Thyroid gland (tissue), 4 donors: ENCODE results near the gene TMEM144. TPM values are rescaled to one million over a fixed set of nuclear protein-coding genes. Genes with fewer than 3 reads are reported as not detected.

Experiments
- DNase-seq, 2 donors: peaks; one replicate each; pipeline ENCODE4 v3.0.0-alpha.2; 2019
- H3K27ac ChIP-seq, 3 donors: fragments of 200-600 bp; sonication (generic); 1 replicate in 2 of 3; 2 replicates in 1 of 3; pipeline ENCODE4 v1.5.1; 2016 to 2019; ENCODE audit warnings: mild to moderate bottlenecking in 1 of 3, moderate library complexity in 1 of 3
- H3K27me3 ChIP-seq: fragments of 200-600 bp; sonication (generic); one replicate; pipeline ENCODE4 v1.5.1; 2019
- H3K36me3 ChIP-seq, 2 donors: fragments of 200-600 bp; sonication (generic); one replicate each; pipeline ENCODE4 v1.5.1; 2016 to 2019
- H3K4me1 ChIP-seq, 2 donors: fragments of 200-600 bp; sonication (generic); one replicate each; pipeline ENCODE4 v1.5.1; 2017 to 2019
- H3K4me3 ChIP-seq, 3 donors: fragments of 200-600 bp; sonication (generic); replicated peaks in 1 of 3; 1 replicate in 2 of 3; 2 replicates in 1 of 3; pipeline ENCODE4 v1.5.1; 2016; ENCODE audit warnings: mild to moderate bottlenecking in 1 of 3
- H3K9me3 ChIP-seq: fragments of 200-600 bp; sonication (generic); one replicate; pipeline ENCODE4 v1.5.1; 2017
- POLR2A ChIP-seq, 2 donors: fragments of 450-650 bp; IDR thresholded peaks; one replicate each; pipeline ENCODE4 v1.6.1; 2017; ENCODE audit warnings: antibody characterized with exemption in 2 of 2, mild to moderate bottlenecking in 2 of 2, moderate library complexity in 1 of 2
- WGBS, 2 donors: methylation state at CpG; one replicate each; pipeline ENCODE4 v1.1.5; 2017; 5-methylcytosine and 5-hydroxymethylcytosine counted together
- intact Hi-C: fragments of 100-400 bp; cut with DNase I; formaldehyde crosslinking; loops from one replicate; pipeline ENCODE4 v1.15.1; 2023
- total RNA-seq, 4 donors: library from RNA; depleted of rRNA; stranded (reverse); fragments of >200 nt; gene quantifications; one replicate each; pipeline ENCODE4 v1.2.3, GENCODE V29; 2016
- TF ChIP-seq, protein P1 (sequence below), 6 experiments: fragments of 200-600 bp in 3 of 6; fragments of 450-650 bp in 3 of 6; sonication (generic) in 3 of 6; IDR thresholded peaks; one replicate each; pipeline ENCODE4 v1.5.1; 2016 to 2019; ENCODE audit warnings: antibody characterized with exemption in 6 of 6, mild to moderate bottlenecking in 2 of 6, inconsistent platforms in 1 of 6, moderate library complexity in 1 of 6

Gene TMEM144
- total RNA-seq, 4 donors from 2014 or later: 22.1 to 34.9 (median 29.6) TPM

DNA sequence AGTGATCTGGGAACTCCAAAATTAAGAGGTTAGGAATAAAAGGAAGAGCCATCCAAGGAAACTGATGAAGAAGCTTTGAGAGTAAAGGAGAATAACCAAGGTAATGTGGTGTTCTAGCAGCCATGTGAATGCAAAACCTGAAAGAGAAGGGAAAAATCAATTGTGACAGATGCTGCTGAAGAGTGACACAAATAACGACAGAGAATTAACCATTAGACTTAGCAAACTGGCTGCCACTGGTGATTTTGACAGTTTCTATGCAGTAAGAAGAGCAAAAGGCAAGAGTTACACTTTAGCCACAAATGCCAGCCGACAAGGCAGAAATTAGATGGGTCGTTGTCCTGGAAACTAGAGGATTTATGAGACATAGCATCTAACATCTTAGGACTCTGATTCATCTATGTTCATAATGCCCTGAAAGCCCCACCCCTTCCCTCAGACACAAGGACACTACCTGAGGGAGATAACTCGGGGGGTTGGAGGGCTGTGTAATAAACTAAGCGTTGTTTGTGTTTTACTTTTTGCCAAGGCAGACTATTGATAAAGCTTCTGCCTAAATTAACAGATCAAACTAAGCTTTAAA is 13.0 kb upstream of the TMEM144 start:
- TF ChIP-seq, protein P1, sequence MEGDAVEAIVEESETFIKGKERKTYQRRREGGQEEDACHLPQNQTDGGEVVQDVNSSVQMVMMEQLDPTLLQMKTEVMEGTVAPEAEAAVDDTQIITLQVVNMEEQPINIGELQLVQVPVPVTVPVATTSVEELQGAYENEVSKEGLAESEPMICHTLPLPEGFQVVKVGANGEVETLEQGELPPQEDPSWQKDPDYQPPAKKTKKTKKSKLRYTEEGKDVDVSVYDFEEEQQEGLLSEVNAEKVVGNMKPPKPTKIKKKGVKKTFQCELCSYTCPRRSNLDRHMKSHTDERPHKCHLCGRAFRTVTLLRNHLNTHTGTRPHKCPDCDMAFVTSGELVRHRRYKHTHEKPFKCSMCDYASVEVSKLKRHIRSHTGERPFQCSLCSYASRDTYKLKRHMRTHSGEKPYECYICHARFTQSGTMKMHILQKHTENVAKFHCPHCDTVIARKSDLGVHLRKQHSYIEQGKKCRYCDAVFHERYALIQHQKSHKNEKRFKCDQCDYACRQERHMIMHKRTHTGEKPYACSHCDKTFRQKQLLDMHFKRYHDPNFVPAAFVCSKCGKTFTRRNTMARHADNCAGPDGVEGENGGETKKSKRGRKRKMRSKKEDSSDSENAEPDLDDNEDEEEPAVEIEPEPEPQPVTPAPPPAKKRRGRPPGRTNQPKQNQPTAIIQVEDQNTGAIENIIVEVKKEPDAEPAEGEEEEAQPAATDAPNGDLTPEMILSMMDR (IDR thresholded peaks at IDR 0.05): no peak
- no peak for TF ChIP-seq POLR2A (IDR thresholded peaks at IDR 0.05)
- no peak overlapping the region for H3K27ac ChIP-seq
- no peak overlapping the region for H3K4me3 ChIP-seq
- peaks cover 3 to 8% of the 10 kb centered on the region in 2 donors for H3K4me1 ChIP-seq
- no peak for DNase-seq
- no peaks in the 10 kb centered on the region for H3K36me3 ChIP-seq
- WGBS, 2 donors: 88 to 89% methylated on average over 5 of the region's 5 CpGs
- intact Hi-C loops: loop anchor here (10.0 kb wide), 1 partner anchor 58 kb away; no protein-coding TSS in a partner anchor
- no peaks in the 10 kb centered on the region for H3K27me3 ChIP-seq
- no peaks in the 10 kb centered on the region for H3K9me3 ChIP-seq

DNA sequence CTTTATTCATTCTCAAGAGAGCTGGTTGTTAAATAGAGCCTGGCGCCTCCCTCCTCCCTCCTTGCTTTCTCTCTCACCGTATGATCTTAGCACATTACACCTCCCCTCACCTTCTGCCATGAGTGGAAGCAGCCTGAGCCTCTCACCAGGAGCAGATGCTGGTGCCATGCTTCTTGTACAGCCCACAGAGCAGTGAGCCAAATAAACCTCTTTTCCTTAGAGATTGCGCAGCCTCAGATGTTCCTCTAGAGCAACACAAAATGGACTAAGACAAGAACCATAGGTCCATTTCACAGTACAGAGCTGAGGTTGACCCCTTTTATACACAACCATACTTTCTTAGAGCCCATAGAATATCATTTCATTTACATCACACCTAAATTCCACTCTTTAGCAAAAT is 10.1 kb upstream of the TMEM144 start:
- Histone ChIP-seq H3K4me1 (no peaks in the 10 kb centered on the region), H3K9me3 (no peaks in the 10 kb centered on the region), H3K27me3 (no peaks in the 10 kb centered on the region), H3K36me3 (no peaks in the 10 kb centered on the region), H3K4me3 (no peak overlapping the region), H3K27ac (no peak overlapping the region)
- WGBS, 2 donors: 91 to 92% methylated on average over 3 of the region's 3 CpGs
- DNase-seq: no peak
- intact Hi-C loops: no loop called here
- TF ChIP-seq POLR2A (IDR thresholded peaks at IDR 0.05): no peak
- TF ChIP-seq, protein P1 (IDR thresholded peaks at IDR 0.05): no peak

DNA sequence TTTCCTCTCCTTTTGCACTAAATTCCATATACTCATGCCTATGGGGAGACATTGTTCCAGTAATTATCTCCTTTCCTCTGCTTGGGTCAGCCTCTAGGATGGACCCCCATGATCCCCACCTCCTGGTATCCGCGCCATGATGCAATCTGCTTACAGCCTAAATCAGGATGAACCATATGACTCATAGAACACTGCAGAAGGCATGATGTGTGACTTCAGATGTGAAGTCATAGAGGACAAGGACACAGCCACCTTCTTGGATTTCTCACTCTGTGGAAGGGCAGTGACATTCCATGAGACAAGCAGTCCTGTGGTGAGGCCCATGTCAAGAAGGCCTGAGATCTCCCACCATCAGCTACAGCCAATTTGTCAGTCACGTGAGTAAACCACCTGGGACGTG is 9.0 kb upstream of the TMEM144 start:
- Histone ChIP-seq H3K9me3 (no peaks in the 10 kb centered on the region), H3K27me3 (no peaks in the 10 kb centered on the region), H3K36me3 (no peaks in the 10 kb centered on the region), H3K4me3 (no peak overlapping the region), H3K4me1 (no peaks in the 10 kb centered on the region), H3K27ac (no peak overlapping the region)
- 98 to 100% methylated on average over 4 of the region's 4 CpGs for WGBS, 2 donors
- TF ChIP-seq POLR2A (IDR thresholded peaks at IDR 0.05): no peak
- TF ChIP-seq, protein P1 (IDR thresholded peaks at IDR 0.05): no peak
- DNase-seq: no peak
- intact Hi-C loops: no loop called here

DNA sequence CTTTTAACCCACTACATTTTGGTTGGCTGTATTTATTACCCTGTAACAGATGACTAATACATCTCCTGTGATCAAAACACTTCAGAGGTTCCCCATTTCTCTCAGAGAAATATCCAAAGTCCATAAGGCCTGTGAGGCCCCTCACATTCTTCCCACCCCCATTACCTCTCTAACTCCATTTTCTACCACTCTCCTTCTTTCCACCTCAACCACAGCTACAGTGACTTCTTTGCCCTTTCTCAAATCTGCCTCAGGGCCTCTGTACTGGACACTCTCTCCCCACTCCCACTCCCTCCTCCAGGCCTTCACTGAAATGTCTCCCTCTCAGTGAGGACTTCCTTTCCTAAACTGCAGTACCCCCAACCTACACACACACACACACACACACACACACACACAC is 8.4 kb upstream of the TMEM144 start:
- H3K4me3 ChIP-seq: no peak overlapping the region
- H3K36me3 ChIP-seq: no peaks in the 10 kb centered on the region
- no peak overlapping the region for H3K27ac ChIP-seq
- TF ChIP-seq POLR2A (IDR thresholded peaks at IDR 0.05): no peak
- TF ChIP-seq, protein P1 (IDR thresholded peaks at IDR 0.05): no peak
- intact Hi-C loops: no loop called here
- no peaks in the 10 kb centered on the region for H3K27me3 ChIP-seq
- H3K9me3 ChIP-seq: no peaks in the 10 kb centered on the region
- DNase-seq: no peak
- H3K4me1 ChIP-seq: no peaks in the 10 kb centered on the region

DNA sequence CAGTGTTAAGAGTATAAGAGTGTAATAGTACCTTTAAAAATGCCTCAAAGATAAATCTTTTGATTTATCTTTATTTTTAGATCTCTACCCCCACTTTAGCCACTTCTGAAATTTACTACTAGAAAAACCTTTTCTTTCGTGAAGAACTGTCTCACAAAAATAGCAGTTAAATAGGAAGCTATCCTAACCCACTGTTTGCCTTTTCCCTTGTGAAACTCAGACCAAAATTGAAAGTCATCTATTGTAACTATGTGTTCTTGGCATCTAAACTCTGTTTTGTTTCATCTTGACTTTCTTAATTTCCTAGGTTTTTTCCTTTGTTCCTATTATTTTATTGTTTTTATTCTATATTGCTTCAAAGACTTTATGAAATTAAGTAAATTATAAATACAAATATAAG is 7.8 kb upstream of the TMEM144 start:
- 45 to 64% methylated on average over 1 of the region's 1 CpG for WGBS, 2 donors
- Histone ChIP-seq H3K36me3 (no peaks in the 10 kb centered on the region), H3K27ac (no peak overlapping the region), H3K9me3 (no peaks in the 10 kb centered on the region), H3K4me1 (no peaks in the 10 kb centered on the region), H3K4me3 (no peak overlapping the region), H3K27me3 (no peaks in the 10 kb centered on the region)
- intact Hi-C loops: no loop called here
- TF ChIP-seq, protein P1 (IDR thresholded peaks at IDR 0.05): no peak
- TF ChIP-seq POLR2A (IDR thresholded peaks at IDR 0.05): no peak
- no peak for DNase-seq
